Stimulated activated CD4-positive, alpha-beta T cell treated with anti-CD3 and anti-CD28 coated beads, Interleukin-4, amount 100 ng/mL, for 24 hours (primary cell): ENCODE measurements around the gene APLP2.
"Not testable (repeated sequence)": the region's sequence is repeated elsewhere in the genome, so short reads cannot be mapped to it uniquely, and the experiment has no call there.

Experiments used
- DNase-seq: peaks from one replicate; pipeline ENCODE4 v3.0.0-alpha.2; 2020

The APLP2 gene

DNA sequence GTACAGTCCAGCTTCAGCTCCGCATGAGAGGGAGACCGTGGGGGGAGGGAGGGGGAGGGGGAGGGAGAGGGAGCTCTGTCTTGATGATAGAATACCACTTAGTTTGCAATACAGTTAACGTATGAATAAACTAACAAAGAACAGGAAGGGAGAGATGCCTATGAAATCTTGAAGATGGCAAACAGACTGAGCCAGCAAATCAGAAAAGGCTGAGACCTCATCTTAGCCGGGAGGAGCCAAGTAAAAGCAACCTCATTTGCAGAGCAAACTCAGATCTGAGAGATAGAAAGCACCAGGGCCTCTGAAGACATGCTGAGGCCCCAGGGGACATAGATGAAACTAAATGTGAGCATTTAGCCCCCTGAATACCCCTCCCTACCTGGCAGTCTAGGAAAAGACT lies 23.0 kb downstream of the APLP2 start:
- no peak for DNase-seq

DNA sequence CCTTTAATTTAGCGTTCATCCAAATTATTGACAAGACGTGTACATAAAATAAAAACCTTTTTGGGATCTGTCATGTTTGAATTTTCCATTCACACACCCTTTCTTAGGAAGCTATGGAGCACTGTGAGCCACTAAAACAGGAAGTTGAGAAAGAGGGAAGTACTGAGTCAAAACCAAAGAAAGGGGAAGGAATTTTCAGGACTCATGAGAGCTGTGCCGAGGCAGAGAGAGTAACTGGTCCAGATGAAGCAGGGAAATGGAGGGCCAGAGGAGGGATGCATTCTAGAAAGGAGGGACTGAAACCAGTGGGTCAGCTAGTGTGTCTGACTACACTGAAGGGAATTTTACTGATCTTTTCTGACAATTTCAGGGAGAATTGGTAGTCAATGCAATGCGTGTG lies 24.9 kb downstream of the APLP2 start:
- no peak for DNase-seq

DNA sequence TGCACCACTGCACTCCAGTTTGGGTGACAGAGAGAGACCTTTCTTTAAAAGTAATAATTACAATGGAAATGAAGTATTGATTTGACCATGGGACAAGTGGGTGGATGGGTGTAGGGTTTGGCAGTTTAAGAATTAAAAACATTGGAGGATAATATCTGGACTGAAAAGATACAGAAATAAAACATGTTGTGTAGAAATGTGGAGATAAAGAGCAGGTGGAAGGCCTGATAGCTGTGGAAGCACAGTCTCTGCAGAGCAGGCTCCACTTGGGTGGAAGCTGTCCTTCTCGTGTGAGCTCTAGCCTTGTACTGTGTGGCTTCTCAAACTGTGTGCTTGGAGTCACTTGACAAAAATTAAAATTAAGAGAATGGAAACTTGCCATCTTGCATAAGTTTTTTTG lies 25.6 kb downstream of the APLP2 start:
- no peak for DNase-seq

GRCh38 chr11:130096042-130096441 lies 26.3 kb downstream of the APLP2 start:
- no peak for DNase-seq

DNA sequence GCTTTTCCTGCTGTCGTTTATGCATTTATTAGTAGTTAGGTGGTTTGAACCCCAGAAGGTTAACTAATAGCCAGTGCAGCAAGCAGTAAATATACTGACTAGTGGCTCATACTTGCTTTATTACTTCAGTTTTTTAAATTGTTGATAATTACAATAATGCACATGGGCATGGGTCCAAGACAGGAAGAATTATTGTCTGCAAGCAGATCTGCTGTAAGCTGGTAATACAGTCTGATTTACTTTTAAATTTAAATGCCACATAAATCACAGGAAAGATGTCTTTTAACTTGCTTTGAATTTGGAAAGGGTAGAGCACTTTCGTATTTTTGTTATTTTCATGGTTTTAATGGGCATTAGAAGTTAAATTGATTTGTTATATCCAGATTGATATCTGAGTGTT lies 27.1 kb downstream of the APLP2 start:
- DNase-seq = no peak

DNA sequence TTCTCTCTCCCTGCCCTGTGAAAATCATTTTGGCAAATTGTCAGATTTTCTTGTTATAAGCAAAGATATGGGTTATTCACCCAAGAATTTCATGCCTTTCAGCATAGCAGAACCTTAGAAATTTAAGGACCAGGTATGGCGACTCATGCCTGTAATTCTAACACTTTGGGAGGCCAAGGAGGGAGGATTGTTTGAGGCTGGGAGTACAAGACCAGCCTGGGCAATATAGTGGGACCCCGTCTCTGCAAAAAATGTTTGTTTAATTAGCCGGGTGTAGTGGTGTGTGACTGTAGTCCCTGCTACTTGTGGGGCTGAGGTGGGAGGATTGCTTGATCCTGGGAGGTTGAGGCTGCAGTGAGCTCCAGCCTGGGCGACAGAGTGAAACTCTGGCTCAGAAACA lies 27.6 kb downstream of the APLP2 start:
- DNase-seq = no peak

DNA sequence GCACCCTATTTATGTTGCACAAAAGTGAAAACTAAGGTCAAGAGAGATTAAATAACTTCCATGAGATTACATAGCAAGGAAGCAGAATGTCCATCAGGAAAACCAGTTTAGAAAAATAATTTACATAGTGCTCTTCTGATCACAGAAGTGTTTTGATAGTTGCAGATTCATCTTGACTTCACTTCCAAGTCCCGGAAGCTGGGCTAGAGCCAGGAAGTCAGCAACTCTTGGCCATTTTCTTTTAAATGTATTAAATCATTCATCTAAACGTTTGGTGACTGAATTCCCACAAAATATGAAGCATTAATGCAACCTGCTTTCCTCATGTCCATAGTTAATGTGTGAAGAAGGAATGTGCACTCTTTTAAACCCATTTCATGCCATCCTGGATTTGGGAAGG lies 29.7 kb downstream of the APLP2 start:
- no peak for DNase-seq

GRCh38 chr11:130100381-130101095 lies 30.8 kb downstream of the APLP2 start:
- DNase-seq = no peak

- no peak for DNase-seq
Observed at GRCh38 chr11:130101661-130102060, 32.0 kb downstream of the APLP2 start.

DNA sequence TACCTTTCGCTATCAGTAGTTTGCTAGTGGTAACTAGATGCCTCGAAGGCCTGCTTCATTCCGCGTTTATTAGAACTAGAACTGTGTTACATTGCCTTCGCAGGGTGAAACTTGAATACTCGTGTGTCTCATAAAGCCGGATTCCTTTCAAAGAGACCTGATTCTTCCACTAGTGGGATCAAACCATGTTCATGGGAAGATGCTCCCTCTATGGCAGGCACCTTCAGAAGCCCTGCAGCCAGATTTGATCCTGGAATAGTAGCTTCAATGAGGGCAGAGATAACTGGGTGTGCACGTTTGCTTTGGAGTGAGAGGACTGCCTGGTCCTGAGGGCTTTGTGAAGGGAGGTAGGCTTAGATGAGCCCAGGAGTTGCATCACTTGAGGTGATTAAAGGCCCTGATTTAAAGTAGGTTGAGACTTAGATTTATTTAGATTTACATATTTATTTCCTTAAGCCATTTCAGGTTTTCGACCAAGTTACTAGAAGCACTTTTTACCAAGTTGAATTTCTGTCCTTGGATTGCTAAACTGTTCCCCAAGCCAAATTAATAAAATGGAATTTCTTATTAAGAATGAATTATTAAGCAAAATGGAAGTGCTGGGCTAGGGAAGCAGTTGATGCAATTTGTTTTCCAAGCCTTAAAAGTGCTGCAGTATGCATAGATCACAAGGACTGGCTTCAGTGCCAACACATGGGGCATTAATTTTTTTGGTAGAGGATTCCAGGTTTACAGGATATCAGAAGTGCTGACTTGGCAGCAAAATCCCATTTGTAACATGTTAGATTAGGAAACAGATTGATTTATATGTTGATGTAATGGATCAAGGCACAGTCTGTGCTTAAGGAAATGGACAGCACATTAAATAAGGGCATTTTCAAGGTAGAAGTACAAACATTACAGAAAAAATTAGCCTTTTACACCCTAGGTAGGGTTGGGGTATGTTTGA lies 32.9 kb downstream of the APLP2 start:
- DNase-seq = no peak

GRCh38 chr11:130103296-130103814 lies 33.7 kb downstream of the APLP2 start:
- no peak for DNase-seq

GRCh38 chr11:130106381-130106780 lies 36.7 kb downstream of the APLP2 start:
- DNase-seq = no peak

DNA sequence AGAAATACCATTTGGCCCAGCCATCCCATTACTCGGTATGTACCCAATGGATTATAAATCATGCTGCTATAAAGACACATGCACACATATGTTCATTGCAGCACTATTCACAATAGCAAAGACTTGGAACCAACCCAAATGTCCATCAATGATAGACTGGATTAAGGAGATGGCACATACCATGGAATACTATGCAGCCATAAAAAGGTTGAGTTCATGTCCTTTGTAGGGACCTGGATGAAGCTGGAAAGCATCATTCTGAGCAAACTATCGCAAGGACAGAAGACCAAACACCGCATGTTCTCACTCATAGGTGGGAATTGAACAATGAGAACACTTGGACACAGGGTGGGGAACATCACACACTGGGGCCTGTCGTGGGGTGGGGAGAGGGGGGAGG lies 39.0 kb downstream of the APLP2 start:
- not testable (repeated sequence) for DNase-seq

- no peak for DNase-seq
Observed at GRCh38 chr11:130109386-130109785, 39.7 kb downstream of the APLP2 start.

- no peak for DNase-seq
Observed at GRCh38 chr11:130110339-130111108, 40.8 kb downstream of the APLP2 start.

DNA sequence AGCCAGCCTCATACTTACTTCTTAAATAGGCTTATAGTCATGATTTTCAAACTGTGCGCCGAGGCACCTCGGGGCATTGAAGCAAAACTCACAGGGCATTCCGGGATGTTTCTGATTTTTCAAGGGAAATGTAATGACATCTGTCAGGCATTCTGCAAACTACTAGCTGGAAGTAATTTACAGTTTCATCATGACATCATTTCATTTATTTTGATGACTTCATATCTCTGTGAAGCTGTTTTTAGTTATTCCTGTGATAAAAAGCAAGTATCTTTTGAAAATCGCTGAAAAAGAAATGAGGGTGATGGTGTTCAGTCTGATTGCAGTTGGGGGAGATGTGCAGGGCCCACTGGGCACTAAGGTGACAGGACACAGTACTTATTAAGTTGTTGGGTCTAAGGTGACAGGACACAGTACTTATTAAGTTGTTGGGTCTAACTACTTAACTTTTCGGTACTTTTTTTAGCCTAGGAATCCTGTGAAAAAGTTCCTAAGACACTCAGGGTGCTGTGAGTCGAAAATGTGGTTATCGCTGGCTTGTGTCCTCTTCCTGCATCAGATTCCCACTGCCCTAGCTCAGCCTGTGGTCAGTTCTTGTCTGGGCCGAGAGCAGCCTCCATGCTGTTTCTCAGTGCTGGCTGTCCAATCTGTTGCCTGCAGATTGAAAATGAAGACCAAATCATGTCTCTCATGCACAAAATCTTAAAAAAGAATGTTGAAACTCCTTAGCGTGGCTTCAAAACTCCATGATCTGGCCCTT lies 42.6 kb downstream of the APLP2 start:
- DNase-seq = no peak

GRCh38 chr11:130114281-130114680 lies 44.6 kb downstream of the APLP2 start:
- DNase-seq = no peak

GRCh38 chr11:130114726-130115125 lies 45.0 kb downstream of the APLP2 start:
- DNase-seq = no peak

DNA sequence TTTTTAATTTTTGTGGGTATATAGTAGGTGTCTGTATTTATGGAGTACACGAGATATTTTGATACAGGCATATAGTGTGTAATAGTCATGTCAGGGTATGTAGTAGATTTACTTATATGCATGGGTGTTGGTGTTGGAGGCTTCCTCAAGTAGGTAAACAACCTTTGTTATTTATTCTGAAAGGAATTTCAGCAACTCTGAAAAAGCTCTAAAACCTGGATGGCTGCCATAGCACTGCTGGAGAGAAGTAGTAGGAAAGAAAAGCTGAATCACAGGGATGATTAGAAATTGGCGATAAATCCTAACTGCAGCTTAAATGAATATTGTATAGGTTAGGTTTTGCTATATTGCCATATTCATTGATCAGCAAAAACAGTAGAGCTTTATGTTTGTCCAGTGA lies 45.5 kb downstream of the APLP2 start:
- no peak for DNase-seq

DNA sequence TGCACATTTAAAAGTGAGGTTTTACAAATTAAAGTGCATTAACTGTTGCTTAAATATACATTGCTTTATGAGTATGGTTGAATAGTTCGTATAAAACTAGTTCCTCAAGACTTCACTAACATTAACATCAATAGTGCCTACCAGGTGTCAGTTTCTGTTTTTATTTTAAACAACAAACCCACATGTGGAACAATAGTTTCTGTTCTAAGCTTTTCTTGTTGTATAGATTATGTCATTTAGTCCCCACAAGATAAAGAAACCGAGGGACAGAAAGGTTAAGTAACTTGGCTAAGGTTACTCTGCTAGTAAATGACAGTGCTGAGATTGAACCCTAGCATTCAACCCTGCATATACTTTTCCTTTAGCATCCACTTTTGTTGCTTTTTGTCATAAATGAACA lies 48.5 kb downstream of the APLP2 start:
- no peak for DNase-seq

GRCh38 chr11:130118636-130119387 lies 49.1 kb downstream of the APLP2 start:
- peak; percentile 11 for DNase-seq

DNA sequence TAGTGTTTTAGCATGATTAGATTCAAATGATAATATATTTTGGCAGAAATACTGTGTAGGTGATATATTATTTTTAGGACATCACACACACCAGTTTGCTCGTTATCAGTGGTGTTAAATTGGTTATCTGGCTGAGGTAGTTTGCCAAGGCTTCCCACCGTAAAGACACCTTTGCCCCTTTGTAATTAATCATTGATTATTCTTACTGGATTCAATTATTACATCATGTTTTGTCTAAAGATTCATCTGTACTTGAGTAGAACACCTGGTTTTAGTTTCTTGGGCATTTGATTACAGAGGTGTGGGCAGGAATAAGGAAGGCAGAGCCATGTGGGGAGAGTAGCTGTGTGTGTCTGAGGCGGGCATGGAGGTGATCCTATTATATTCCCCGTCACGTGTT lies 50.4 kb downstream of the APLP2 start:
- no peak for DNase-seq
